WTC11 (cell line): ENCODE results near the gene BAG3. TPM values are rescaled to one million over a fixed set of nuclear protein-coding genes. Genes with fewer than 3 reads are reported as not detected.

Source experiments
- ATAC-seq: fragments of 200-7000 bp; cut with Tn5 transposase; 2 replicates; pipeline ENCODE4 v1.10.0; 2021; ENCODE audit warnings: mild to moderate bottlenecking, moderate library complexity
- CTCF ChIA-PET: fragments of 300-600 bp; sonication (Branson Sonifier 250); formaldehyde crosslinking; loops from one replicate; lab custom pipeline; 2021; ENCODE audit warnings: antibody characterized with exemption; lab: Charles Lee
- POLR2A ChIA-PET: fragments of 350-600 bp; sonication (Branson Sonifier 250); formaldehyde crosslinking; loops from one replicate; lab custom pipeline; 2021; ENCODE audit warnings: antibody characterized with exemption; lab: Charles Lee
- DNase-seq: peaks from one replicate; pipeline ENCODE4 v3.0.0; 2021; ENCODE audit warnings: low spot score
- H3K27ac Mint-ChIP-seq: 2 replicates; pipeline ENCODE4 v1.8.0; 2021; ENCODE audit warnings: mixed read lengths
- H3K27me3 Mint-ChIP-seq: 2 replicates; pipeline ENCODE4 v1.8.0; 2021; ENCODE audit warnings: low read depth, mild to moderate bottlenecking, moderate library complexity, mixed read lengths
- H3K36me3 Mint-ChIP-seq: 2 replicates; pipeline ENCODE4 v1.8.0; 2021; ENCODE audit warnings: mixed read lengths
- H3K4me1 Mint-ChIP-seq: 2 replicates; pipeline ENCODE4 v1.8.0; 2022; ENCODE audit warnings: mixed read lengths
- H3K4me3 Mint-ChIP-seq: 2 replicates; pipeline ENCODE4 v1.8.0; 2021; ENCODE audit warnings: mild to moderate bottlenecking, moderate library complexity, mixed read lengths
- H3K9me3 Mint-ChIP-seq: 2 replicates; pipeline ENCODE4 v1.8.0; 2021; ENCODE audit warnings: mixed read lengths
- ESRRA ChIP-seq: sonication (generic); formaldehyde crosslinking; IDR thresholded peaks from 2 replicates; pipeline ENCODE4 v1.8.1; 2022; ENCODE audit warnings: mild to moderate bottlenecking, missing genetic modification reagents, borderline replicate concordance
- FOXJ3 ChIP-seq: sonication (generic); formaldehyde crosslinking; IDR thresholded peaks from 2 replicates; pipeline ENCODE4 v1.9.0; 2021; ENCODE audit warnings: missing genetic modification reagents, mild to moderate bottlenecking, borderline replicate concordance
- GABPB1 ChIP-seq: sonication (generic); formaldehyde crosslinking; IDR thresholded peaks from 2 replicates; pipeline ENCODE4 v1.8.1; 2023; ENCODE audit warnings: mild to moderate bottlenecking, missing genetic modification reagents
- GRHL2 ChIP-seq: fragments of 250-450 bp; sonication (Bioruptor Pico); IDR thresholded peaks from 2 replicates; pipeline ENCODE4 v1.8.0; 2022; ENCODE audit warnings: mild to moderate bottlenecking, moderate library complexity; ENCODE audit not compliant: insufficient replicate concordance, severe bottlenecking
- GTF2I ChIP-seq: fragments of 250-450 bp; sonication (Bioruptor Pico); conservative IDR thresholded peaks from 2 replicates; pipeline ENCODE4 v1.4.0; 2021; ENCODE audit warnings: mild to moderate bottlenecking
- JUN ChIP-seq: sonication (generic); formaldehyde crosslinking; IDR thresholded peaks from 2 replicates; pipeline ENCODE4 v1.8.0; 2023; ENCODE audit warnings: mild to moderate bottlenecking, missing genetic modification reagents
- SMAD4 ChIP-seq: sonication (generic); formaldehyde crosslinking; IDR thresholded peaks from 2 replicates; pipeline ENCODE4 v1.8.0; 2022; ENCODE audit warnings: mild to moderate bottlenecking, missing genetic modification reagents
- TEAD1 ChIP-seq: sonication (generic); formaldehyde crosslinking; IDR thresholded peaks from 2 replicates; pipeline ENCODE4 v1.8.0; 2022; ENCODE audit warnings: mild to moderate bottlenecking, missing genetic modification reagents
- ZNF263 ChIP-seq: sonication (generic); formaldehyde crosslinking; IDR thresholded peaks from 2 replicates; pipeline ENCODE4 v1.8.1; 2022; ENCODE audit warnings: low read depth, mild to moderate bottlenecking, moderate library complexity, missing genetic modification reagents
- ZNF317 ChIP-seq: sonication (generic); formaldehyde crosslinking; IDR thresholded peaks from 2 replicates; pipeline ENCODE4 v1.8.1; 2023; ENCODE audit warnings: low read depth, mild to moderate bottlenecking, moderate library complexity, missing genetic modification reagents, borderline replicate concordance
- total RNA-seq: library from RNA; stranded (reverse); gene quantifications from 3 replicates; pipeline ENCODE4 v1.2.3, GENCODE V29; 2021
- TF ChIP-seq, protein P1 (sequence below): sonication (generic); formaldehyde crosslinking; IDR thresholded peaks from 2 replicates; pipeline ENCODE4 v1.8.1; 2022; ENCODE audit warnings: mild to moderate bottlenecking, moderate library complexity, missing genetic modification reagents
- TF ChIP-seq, protein P2 (sequence below): sonication (generic); formaldehyde crosslinking; IDR thresholded peaks from 2 replicates; pipeline ENCODE4 v1.8.1; 2022; ENCODE audit warnings: mild to moderate bottlenecking, missing genetic modification reagents, moderate library complexity, borderline replicate concordance
- TF ChIP-seq, protein P3 (sequence below): sonication (generic); formaldehyde crosslinking; IDR thresholded peaks from 2 replicates; pipeline ENCODE4 v1.8.0; 2022; ENCODE audit warnings: mild to moderate bottlenecking, missing genetic modification reagents
- TF ChIP-seq, protein P4 (sequence below): fragments of 250-450 bp; sonication (Bioruptor Pico); IDR thresholded peaks from 2 replicates; pipeline ENCODE4 v1.9.0; 2021; ENCODE audit warnings: mild to moderate bottlenecking
- TF ChIP-seq, protein P5 (sequence below): sonication (generic); formaldehyde crosslinking; IDR thresholded peaks from 2 replicates; pipeline ENCODE4 v1.8.1; 2023; ENCODE audit warnings: mild to moderate bottlenecking, missing genetic modification reagents, borderline replicate concordance
- TF ChIP-seq, protein P6 (sequence below): fragments of 250-450 bp; sonication (Bioruptor Pico); IDR thresholded peaks from 2 replicates; pipeline ENCODE4 v2.1.2; 2022; ENCODE audit warnings: mild to moderate bottlenecking, moderate library complexity

BAG3 gene
- total RNA-seq, 1 experiment from 2014 or later = 15.7 TPM

DNA sequence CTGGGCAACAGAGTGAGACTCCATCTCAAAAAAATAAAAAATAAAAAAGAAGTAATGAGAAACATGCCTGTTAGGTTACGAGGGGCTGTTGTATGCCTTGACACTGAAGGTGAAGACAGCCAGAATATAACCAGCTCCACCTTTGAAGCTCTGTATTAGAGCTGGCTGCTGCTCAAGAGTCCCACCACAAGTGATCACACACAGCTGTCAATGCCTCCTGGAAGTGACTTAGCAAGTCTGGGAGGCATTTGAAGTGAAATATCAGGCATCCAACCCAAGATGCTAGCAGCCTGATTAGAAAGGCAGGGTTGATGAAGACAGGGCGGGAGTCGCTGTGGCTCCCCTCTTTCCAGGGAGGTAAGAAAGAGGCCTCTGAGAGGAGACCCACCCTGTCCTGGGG lies 40.5 kb downstream of the BAG3 start:
- peaks cover 28% of the 10 kb centered on the region for H3K4me1 Mint-ChIP-seq
- H3K36me3 Mint-ChIP-seq = no peaks in the 10 kb centered on the region; the same call in 1 of the 2 replicates
- H3K9me3 Mint-ChIP-seq = peaks cover 18% of the 10 kb centered on the region
- DNase-seq (no peak), ATAC-seq (no peak)
- H3K27ac Mint-ChIP-seq = no peak overlapping the region
- H3K27me3 Mint-ChIP-seq = no peaks in the 10 kb centered on the region
- no peak overlapping the region for H3K4me3 Mint-ChIP-seq
- CTCF ChIA-PET = interaction anchor here (1.2 kb wide), 1 partner anchor 59 kb away, joined by 3 read pairs; no protein-coding TSS in a partner anchor
- POLR2A ChIA-PET = interaction anchor here (0.5 to 0.7 kb wide), 2 partner anchors 109 to 268 kb away, joined by 3 to 6 read pairs; no protein-coding TSS in a partner anchor
- TF ChIP-seq ZNF263 (CRISPR knock-in tag) (no peak), FOXJ3 (CRISPR knock-in tag) (no peak)
- TF ChIP-seq, protein P1, sequence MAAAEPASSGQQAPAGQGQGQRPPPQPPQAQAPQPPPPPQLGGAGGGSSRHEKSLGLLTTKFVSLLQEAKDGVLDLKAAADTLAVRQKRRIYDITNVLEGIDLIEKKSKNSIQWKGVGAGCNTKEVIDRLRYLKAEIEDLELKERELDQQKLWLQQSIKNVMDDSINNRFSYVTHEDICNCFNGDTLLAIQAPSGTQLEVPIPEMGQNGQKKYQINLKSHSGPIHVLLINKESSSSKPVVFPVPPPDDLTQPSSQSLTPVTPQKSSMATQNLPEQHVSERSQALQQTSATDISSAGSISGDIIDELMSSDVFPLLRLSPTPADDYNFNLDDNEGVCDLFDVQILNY = no peak

DNA sequence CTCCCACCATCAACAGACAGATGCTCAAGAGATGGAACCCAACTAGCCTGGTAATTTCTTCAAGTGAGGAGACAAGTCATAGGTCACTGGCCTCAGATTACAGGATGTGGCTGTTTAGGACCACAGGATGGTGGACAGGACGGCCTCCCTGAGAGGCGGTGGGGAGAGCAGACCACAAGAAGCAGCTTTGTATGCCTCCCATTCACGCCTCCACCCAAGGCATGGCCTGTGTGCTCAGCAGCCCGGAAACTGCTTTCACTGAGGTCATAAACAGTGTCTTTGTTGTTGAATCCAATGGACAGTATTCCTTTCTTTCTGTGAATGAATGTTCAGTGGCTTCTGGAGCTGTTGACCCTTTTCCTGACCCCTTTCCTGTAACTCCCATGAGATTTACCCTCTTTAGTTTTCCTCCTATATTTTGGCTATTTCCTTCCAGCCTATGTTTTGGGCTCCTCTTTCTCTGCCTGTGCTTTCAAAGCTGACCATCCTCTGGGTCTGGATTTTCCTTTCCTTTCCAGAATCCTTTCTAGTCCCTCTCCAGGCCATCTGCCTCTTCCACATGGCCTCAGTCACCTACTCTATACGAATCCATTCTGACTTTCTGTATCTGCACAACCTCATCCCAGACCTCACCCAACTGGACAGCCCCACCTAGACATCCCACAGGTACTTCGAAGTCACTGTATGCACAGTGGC lies 42.2 kb downstream of the BAG3 start:
- ATAC-seq (no peak), DNase-seq (no peak)
- CTCF ChIA-PET = no interaction called here
- H3K36me3 Mint-ChIP-seq = no peaks in the 10 kb centered on the region; the same call in 1 of the 2 replicates
- no peak overlapping the region for H3K4me3 Mint-ChIP-seq
- H3K4me1 Mint-ChIP-seq = peaks cover 19% of the 10 kb centered on the region
- H3K9me3 Mint-ChIP-seq = peaks cover 19% of the 10 kb centered on the region
- TF ChIP-seq, protein P2, sequence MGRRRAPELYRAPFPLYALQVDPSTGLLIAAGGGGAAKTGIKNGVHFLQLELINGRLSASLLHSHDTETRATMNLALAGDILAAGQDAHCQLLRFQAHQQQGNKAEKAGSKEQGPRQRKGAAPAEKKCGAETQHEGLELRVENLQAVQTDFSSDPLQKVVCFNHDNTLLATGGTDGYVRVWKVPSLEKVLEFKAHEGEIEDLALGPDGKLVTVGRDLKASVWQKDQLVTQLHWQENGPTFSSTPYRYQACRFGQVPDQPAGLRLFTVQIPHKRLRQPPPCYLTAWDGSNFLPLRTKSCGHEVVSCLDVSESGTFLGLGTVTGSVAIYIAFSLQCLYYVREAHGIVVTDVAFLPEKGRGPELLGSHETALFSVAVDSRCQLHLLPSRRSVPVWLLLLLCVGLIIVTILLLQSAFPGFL (CRISPR knock-in tag) = no peak
- TF ChIP-seq, protein P3, sequence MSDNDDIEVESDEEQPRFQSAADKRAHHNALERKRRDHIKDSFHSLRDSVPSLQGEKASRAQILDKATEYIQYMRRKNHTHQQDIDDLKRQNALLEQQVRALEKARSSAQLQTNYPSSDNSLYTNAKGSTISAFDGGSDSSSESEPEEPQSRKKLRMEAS (CRISPR knock-in tag) = no peak
- TF ChIP-seq GABPB1 (CRISPR knock-in tag) (no peak), ESRRA (no peak), JUN (CRISPR knock-in tag) (no peak), TEAD1 (CRISPR knock-in tag) (no peak)
- TF ChIP-seq, protein P4, sequence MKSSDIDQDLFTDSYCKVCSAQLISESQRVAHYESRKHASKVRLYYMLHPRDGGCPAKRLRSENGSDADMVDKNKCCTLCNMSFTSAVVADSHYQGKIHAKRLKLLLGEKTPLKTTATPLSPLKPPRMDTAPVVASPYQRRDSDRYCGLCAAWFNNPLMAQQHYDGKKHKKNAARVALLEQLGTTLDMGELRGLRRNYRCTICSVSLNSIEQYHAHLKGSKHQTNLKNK (CRISPR knock-in tag) = no peak
- TF ChIP-seq, protein P5, sequence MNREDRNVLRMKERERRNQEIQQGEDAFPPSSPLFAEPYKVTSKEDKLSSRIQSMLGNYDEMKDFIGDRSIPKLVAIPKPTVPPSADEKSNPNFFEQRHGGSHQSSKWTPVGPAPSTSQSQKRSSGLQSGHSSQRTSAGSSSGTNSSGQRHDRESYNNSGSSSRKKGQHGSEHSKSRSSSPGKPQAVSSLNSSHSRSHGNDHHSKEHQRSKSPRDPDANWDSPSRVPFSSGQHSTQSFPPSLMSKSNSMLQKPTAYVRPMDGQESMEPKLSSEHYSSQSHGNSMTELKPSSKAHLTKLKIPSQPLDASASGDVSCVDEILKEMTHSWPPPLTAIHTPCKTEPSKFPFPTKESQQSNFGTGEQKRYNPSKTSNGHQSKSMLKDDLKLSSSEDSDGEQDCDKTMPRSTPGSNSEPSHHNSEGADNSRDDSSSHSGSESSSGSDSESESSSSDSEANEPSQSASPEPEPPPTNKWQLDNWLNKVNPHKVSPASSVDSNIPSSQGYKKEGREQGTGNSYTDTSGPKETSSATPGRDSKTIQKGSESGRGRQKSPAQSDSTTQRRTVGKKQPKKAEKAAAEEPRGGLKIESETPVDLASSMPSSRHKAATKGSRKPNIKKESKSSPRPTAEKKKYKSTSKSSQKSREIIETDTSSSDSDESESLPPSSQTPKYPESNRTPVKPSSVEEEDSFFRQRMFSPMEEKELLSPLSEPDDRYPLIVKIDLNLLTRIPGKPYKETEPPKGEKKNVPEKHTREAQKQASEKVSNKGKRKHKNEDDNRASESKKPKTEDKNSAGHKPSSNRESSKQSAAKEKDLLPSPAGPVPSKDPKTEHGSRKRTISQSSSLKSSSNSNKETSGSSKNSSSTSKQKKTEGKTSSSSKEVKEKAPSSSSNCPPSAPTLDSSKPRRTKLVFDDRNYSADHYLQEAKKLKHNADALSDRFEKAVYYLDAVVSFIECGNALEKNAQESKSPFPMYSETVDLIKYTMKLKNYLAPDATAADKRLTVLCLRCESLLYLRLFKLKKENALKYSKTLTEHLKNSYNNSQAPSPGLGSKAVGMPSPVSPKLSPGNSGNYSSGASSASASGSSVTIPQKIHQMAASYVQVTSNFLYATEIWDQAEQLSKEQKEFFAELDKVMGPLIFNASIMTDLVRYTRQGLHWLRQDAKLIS (CRISPR knock-in tag) = no peak
- TF ChIP-seq, protein P6, sequence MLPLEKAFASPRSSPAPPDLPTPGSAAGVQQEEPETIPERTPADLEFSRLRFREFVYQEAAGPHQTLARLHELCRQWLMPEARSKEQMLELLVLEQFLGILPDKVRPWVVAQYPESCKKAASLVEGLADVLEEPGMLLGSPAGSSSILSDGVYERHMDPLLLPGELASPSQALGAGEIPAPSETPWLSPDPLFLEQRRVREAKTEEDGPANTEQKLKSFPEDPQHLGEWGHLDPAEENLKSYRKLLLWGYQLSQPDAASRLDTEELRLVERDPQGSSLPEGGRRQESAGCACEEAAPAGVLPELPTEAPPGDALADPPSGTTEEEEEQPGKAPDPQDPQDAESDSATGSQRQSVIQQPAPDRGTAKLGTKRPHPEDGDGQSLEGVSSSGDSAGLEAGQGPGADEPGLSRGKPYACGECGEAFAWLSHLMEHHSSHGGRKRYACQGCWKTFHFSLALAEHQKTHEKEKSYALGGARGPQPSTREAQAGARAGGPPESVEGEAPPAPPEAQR (CRISPR knock-in tag) = no peak
- no peak overlapping the region; the same call in 1 of the 2 replicates for H3K27ac Mint-ChIP-seq
- POLR2A ChIA-PET = interaction anchor here (1.9 kb wide), 1 partner anchor 32 kb away, joined by 6 read pairs; the partner anchor contains the start of gene INPP5F
- H3K27me3 Mint-ChIP-seq = no peaks in the 10 kb centered on the region

DNA sequence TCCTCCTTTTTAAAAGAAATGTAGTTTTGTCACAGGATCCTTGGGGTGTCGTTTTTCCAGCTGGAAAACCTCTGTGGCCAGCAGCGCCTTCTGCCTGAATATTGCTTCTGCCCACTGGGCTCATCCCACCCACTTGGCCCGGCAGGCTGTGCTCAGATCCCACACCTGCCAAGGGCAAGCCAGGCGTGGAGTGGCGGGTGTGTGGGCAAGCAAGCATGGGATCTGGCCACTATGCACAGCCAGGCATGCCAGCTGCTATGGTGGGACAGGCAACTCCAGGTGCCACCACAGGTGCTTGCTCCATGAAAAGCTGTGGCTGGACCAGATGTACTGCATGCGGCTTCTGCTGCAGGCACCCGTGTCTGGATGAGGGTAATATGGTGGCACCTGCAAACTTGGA lies 43.4 kb downstream of the BAG3 start:
- H3K27me3 Mint-ChIP-seq = no peaks in the 10 kb centered on the region
- no peak for ATAC-seq
- peaks cover 9% of the 10 kb centered on the region for H3K4me1 Mint-ChIP-seq
- ChIA-PET CTCF (no interaction called here), POLR2A (interaction anchor here (1.9 kb wide), 1 partner anchor 31 kb away, joined by 6 read pairs; the partner anchor contains the start of gene INPP5F)
- TF ChIP-seq GRHL2 (CRISPR knock-in tag) = no peak
- no peak for TF ChIP-seq GTF2I (CRISPR knock-in tag)
- no peak for TF ChIP-seq SMAD4 (CRISPR knock-in tag)
- TF ChIP-seq ZNF317 (CRISPR knock-in tag) = no peak
- DNase-seq = no peak
- H3K9me3 Mint-ChIP-seq = peaks cover 19% of the 10 kb centered on the region
- no peak overlapping the region for H3K27ac Mint-ChIP-seq
- H3K4me3 Mint-ChIP-seq = no peak overlapping the region
- H3K36me3 Mint-ChIP-seq = no peaks in the 10 kb centered on the region; the same call in 1 of the 2 replicates
